NOMO-1 treated with DMSO at 0.1 percent for 48 hours (cell line): Measurements from ENCODE around the gene TST.

Experiments
- DNase-seq: peaks from one replicate; lab custom pipeline; 2025; ENCODE audit not compliant: unreplicated experiment; lab: John Stamatoyannopoulos, UW

TST gene

GRCh38 chr22:36986242-36986821, 32.9 kb downstream of the TST start:
- peak; percentile 31 for DNase-seq

GRCh38 chr22:36985211-36985889, 33.9 kb downstream of the TST start:
- no peak for DNase-seq

GRCh38 chr22:36982136-36982535, 37.1 kb downstream of the TST start:
- DNase-seq, result no peak

GRCh38 chr22:36981247-36981775, 37.9 kb downstream of the TST start:
- DNase-seq, result no peak

- DNase-seq, result no peak
These were observed 40.0 kb downstream of the TST start for GRCh38 chr22:36979016-36979910.

- peak; percentile 86 for DNase-seq
These were observed 41.1 kb downstream of the TST start for GRCh38 chr22:36977947-36978660.

GRCh38 chr22:36977401-36977861, 41.8 kb downstream of the TST start:
- DNase-seq, result peak; percentile 22

GRCh38 chr22:36976606-36977005, 42.6 kb downstream of the TST start:
- DNase-seq, result no peak

GRCh38 chr22:36971341-36972125, 47.7 kb downstream of the TST start:
- DNase-seq, result no peak

- no peak for DNase-seq
These were observed 50.8 kb downstream of the TST start for GRCh38 chr22:36968249-36968964.

- no peak for DNase-seq
These were observed 52.3 kb downstream of the TST start for GRCh38 chr22:36966851-36967540.

- DNase-seq, result peak; percentile 42
These were observed 53.6 kb downstream of the TST start for GRCh38 chr22:36965696-36966095.

- no peak for DNase-seq
These were observed 55.1 kb downstream of the TST start for GRCh38 chr22:36964106-36964505.

GRCh38 chr22:36963302-36963701, 55.9 kb downstream of the TST start:
- DNase-seq, result no peak

- no peak for DNase-seq
These were observed 57.6 kb downstream of the TST start for GRCh38 chr22:36961626-36962025.
